Measurements from ENCODE around the gene CUZD1. TPM values are rescaled to one million over a fixed set of nuclear protein-coding genes. Genes with fewer than 3 reads are reported as not detected.

Gene CUZD1
- total RNA-seq, 1 experiment from 2014 or later, result 3.5 TPM

- POLR2A ChIA-PET, result no interaction called here
- Mint-ChIP-seq H3K4me1 (0 out of 2 replicates have a peak, but pooled peaks cover 3% of the 10 kb centered on the region), H3K4me3 (no peak overlapping the region), H3K36me3 (no peaks in the 10 kb centered on the region), H3K27me3 (ENCODE audit: low read depth) (no peaks in the 10 kb centered on the region), H3K9me3 (no peaks in the 10 kb centered on the region), H3K27ac (no peak overlapping the region)
- DNase-seq (ENCODE audit: low spot score) (no peak), ATAC-seq (no peak)
- no peak for TF ChIP-seq ZNF263 (CRISPR knock-in tag; IDR thresholded peaks at IDR 0.05; ENCODE audit: low read depth)
- TF ChIP-seq E2F1 (CRISPR knock-in tag; IDR thresholded peaks at IDR 0.05), result no peak
- TF ChIP-seq ZNF232 (CRISPR knock-in tag; IDR thresholded peaks at IDR 0.05), result no peak
- no peak for TF ChIP-seq TEAD4 (CRISPR knock-in tag; IDR thresholded peaks at IDR 0.05)
- TF ChIP-seq SOX15 (CRISPR knock-in tag; IDR thresholded peaks at IDR 0.05), result no peak
- CTCF ChIA-PET, result no interaction called here
Observed at GRCh38 chr10:122822973-122823690, 22.5 kb downstream of the CUZD1 start.

GRCh38 chr10:122821808-122822207 is 23.8 kb downstream of the CUZD1 start:
- Mint-ChIP-seq H3K27ac (no peak overlapping the region), H3K4me1 (0 out of 2 replicates have a peak, but pooled peaks cover 1% of the 10 kb centered on the region), H3K9me3 (no peaks in the 10 kb centered on the region), H3K27me3 (ENCODE audit: low read depth) (no peaks in the 10 kb centered on the region), H3K4me3 (no peak overlapping the region), H3K36me3 (no peaks in the 10 kb centered on the region)
- TF ChIP-seq FOXK1 (CRISPR knock-in tag; IDR thresholded peaks at IDR 0.05) (no peak), FOXJ3 (CRISPR knock-in tag; IDR thresholded peaks at IDR 0.05; ENCODE audit: borderline replicate concordance) (no peak), USF1 (CRISPR knock-in tag; IDR thresholded peaks at IDR 0.05) (no peak), STAT6 (CRISPR knock-in tag; conservative IDR thresholded peaks at IDR 0.05; ENCODE audit: low read depth) (no peak), NR3C1 (CRISPR knock-in tag; conservative IDR thresholded peaks at IDR 0.05; ENCODE audit: low read depth) (no peak), PREB (CRISPR knock-in tag; IDR thresholded peaks at IDR 0.05; ENCODE audit: borderline replicate concordance) (no peak), JUN (CRISPR knock-in tag; IDR thresholded peaks at IDR 0.05) (no peak), NFATC4 (CRISPR knock-in tag; IDR thresholded peaks at IDR 0.05) (no peak), CREB1 (CRISPR knock-in tag; IDR thresholded peaks at IDR 0.05) (no peak), HMGXB4 (CRISPR knock-in tag; IDR thresholded peaks at IDR 0.05) (no peak), KAT7 (CRISPR knock-in tag; IDR thresholded peaks at IDR 0.05; ENCODE audit: borderline replicate concordance) (no peak), SMAD4 (CRISPR knock-in tag; IDR thresholded peaks at IDR 0.05) (no peak), ZNF138 (CRISPR knock-in tag; conservative IDR thresholded peaks at IDR 0.05) (no peak), MYBL2 (CRISPR knock-in tag; IDR thresholded peaks at IDR 0.05) (no peak)
- DNase-seq (ENCODE audit: low spot score), result no peak
- ChIA-PET POLR2A (no interaction called here), CTCF (no interaction called here)
- no peak for ATAC-seq

All from WTC11 (cell line).